Lower leg skin (tissue), 3 donors: ENCODE data around the gene OR8B12.

ENCODE experiments used
- CTCF ChIP-seq, 3 donors: fragments of 450-650 bp; IDR thresholded peaks; one replicate each; pipeline ENCODE4 v1.5.1; 2016; ENCODE audit warnings: antibody characterized with exemption in 3 of 3, mild to moderate bottlenecking in 3 of 3, moderate library complexity in 2 of 3
- POLR2A ChIP-seq, 2 donors: fragments of 450-650 bp; IDR thresholded peaks; one replicate each; pipeline ENCODE4 v1.6.1; 2016 to 2017; ENCODE audit warnings: antibody characterized with exemption in 2 of 2, mild to moderate bottlenecking in 1 of 2, moderate library complexity in 1 of 2

GRCh38 chr11:124578761-124579160 is 35.3 kb upstream of the OR8B12 start:
- no peak for TF ChIP-seq POLR2A (IDR thresholded peaks at IDR 0.05)
- no peak for TF ChIP-seq CTCF (IDR thresholded peaks at IDR 0.05)
